Lung microvascular endothelial cell (primary cell): ENCODE results near the gene NCKAP5. TPM values are rescaled to one million over a fixed set of nuclear protein-coding genes. Genes with fewer than 3 reads are reported as not detected.

Source experiments
- DNase-seq, 2 donors: peaks; one replicate each; pipeline versions ENCODE4 v3.0.0 to v3.0.0-alpha.2; 2010; ENCODE audit warnings: low read depth in 2 of 2
- total RNA-seq: library from RNA; depleted of rRNA; stranded (reverse); fragments of >200 nt; gene quantifications from 2 replicates; pipeline ENCODE4 v1.2.1, GENCODE V29; 2014

Gene NCKAP5
- total RNA-seq, 1 donor from 2014 or later = under 0.01 TPM

DNA sequence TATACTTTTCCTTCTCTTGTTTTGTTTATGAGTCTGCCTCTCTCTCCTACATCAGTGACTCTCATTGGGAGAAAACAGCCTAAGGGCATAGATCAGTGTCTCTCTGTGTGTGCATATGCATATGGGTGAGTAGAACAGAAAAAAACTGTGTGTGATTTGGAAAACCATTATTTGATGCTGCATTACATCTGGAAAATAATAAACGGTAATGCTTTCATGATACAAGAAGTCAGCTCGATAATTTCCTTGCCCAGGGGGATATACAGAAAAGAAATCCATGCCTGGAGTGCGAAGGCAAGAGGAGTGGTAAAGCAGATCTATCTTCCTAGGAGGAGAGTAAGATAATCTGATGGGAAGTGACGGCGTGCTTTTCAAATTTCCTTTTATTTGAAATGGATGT lies 676.8 kb downstream of the NCKAP5 start:
- no peak for DNase-seq

- DNase-seq = no peak
Measured at GRCh38 chr2:132886574-132886973, 681.7 kb downstream of the NCKAP5 start.

- no peak for DNase-seq
Measured at GRCh38 chr2:132884705-132885104, 683.6 kb downstream of the NCKAP5 start.

- DNase-seq = no peak
Measured at GRCh38 chr2:132884292-132884691, 684.0 kb downstream of the NCKAP5 start.

- DNase-seq = no peak
Measured at GRCh38 chr2:132883430-132883829, 684.8 kb downstream of the NCKAP5 start.

DNA sequence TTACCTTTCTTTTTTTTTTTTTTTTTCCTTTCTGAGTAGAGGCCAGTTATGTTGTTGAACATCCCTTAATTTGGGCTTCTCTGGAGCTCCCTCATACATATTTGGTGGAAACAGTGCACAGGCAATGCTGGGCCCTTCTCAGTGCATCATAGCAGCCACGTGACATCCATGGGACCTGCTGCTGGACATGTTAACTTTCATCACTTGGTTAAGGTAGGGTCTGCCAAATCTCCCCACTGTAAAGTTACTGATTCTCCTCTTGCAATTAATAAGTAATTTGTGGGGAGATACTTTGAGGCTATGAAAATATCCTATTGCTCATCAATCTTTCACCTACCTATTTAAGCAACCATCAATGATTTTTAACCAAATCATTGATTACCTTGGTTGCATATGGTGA lies 686.7 kb downstream of the NCKAP5 start:
- DNase-seq = no peak

DNA sequence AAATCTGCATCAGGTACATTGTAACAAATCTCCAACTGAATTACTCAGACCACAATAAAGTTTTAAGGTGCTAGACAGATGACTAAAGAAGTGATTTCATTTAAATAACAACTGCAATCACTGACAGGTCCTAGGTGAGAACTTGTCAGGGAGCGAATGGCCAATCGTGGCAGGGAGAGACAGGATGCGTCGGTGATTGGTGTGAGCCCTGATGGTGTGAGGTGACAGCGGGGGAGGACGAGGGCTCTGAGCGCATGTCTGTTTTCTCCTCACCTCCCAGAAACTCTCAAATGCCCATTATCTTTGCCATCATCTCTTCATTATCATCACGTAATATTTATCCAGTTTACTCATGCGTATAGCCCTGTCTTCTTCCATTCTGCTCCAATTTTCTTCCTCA lies 690.3 kb downstream of the NCKAP5 start:
- no peak for DNase-seq

- no peak for DNase-seq
Measured at GRCh38 chr2:132876745-132877391, 691.4 kb downstream of the NCKAP5 start.

DNA sequence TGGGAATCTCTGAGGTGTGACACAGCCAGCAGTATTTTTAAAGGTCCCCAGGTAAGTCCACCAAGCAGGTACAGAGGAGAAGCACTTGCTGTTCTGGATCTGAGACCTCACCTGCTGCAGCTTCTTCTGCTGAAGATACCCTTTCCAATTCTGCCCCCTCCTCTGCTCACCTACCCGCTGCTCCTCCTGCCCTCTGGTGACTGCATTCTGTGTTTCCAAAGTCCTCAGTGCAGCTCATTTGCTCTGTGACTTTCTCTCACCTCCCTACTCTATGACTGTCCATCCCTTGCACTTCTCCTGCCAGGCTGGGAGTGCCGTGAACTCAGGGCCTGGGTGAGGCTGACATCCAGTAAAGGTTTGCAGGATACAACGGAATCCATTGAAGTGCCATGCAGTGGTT lies 693.1 kb downstream of the NCKAP5 start:
- no peak for DNase-seq

- DNase-seq = no peak
Measured at GRCh38 chr2:132873738-132874137, 694.5 kb downstream of the NCKAP5 start.

DNA sequence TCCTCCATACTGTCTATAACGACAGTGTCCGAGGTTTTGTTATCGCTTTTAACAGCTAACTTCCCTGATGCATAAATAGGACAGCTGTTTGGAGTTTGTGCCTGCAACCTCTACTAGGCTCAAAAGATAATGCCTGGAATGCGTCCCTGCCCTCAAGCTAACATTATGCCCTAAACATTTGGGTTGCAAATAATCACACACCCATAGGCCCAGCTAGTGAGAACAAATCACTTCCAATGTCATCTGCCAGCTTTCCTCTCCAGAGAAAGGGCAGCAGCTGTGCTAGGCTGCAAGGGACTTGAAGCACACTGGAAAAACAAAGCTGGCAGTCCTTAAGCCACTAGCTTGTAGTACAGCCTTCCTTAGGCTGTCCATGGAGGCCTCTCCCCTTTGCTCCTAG lies 696.4 kb downstream of the NCKAP5 start:
- no peak for DNase-seq

DNA sequence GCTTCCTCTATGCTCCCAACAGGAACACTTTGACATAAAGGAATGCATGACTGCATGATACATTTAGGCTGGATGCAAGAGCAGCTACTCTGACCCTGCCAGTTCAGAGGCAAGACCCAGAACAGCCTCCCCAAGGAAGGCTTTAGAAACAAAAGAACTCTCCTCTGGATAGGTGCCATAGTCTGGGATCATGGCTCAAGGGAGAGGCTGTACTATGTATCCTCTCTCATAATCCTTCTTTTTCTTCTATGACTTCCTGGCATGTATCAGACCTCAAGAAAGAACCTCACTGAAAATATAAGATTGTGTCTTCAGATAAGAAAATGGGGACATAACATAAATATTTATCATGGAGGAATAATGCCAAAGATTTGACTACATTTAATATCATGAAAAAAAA lies 704.3 kb downstream of the NCKAP5 start:
- no peak for DNase-seq

DNA sequence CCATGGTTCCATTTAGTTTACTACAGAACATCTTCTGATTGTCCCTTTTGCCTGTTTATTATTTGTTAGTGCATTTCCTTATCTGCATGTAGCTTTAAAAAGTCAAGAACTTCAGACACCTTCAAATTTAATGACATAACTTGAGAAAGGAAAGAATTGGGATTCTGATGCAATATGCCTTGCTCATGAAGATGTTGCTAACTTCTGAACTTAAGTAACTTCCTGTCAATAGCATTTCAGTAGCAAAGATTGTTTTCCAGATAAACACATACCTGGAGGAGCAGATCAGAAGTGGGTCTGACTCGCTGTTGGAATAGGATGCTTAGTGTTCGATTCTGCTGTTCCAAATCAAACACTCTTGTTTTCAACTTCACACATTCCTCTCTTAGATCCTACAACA lies 708.0 kb downstream of the NCKAP5 start:
- DNase-seq = no peak

- DNase-seq = no peak
Measured at GRCh38 chr2:132859590-132859989, 708.7 kb downstream of the NCKAP5 start.

DNA sequence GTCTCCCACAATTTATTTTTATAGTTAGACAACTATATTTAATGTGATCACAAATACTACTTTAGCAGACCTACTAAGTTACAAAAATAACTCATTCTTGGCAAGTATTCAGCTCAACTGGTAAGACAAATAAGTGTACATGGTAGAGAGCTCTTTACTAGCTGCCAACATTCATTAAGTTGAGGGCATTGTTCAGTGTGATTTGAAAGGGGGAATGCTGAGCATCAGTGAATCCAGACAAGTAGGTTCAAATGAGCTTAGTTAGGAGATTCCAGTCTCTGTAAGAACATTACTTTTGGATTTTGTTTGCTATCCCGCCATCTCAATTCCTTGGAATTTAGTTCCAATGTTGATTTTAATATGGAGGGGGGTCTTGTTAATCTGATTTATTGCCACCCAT lies 710.9 kb downstream of the NCKAP5 start:
- DNase-seq = no peak

DNA sequence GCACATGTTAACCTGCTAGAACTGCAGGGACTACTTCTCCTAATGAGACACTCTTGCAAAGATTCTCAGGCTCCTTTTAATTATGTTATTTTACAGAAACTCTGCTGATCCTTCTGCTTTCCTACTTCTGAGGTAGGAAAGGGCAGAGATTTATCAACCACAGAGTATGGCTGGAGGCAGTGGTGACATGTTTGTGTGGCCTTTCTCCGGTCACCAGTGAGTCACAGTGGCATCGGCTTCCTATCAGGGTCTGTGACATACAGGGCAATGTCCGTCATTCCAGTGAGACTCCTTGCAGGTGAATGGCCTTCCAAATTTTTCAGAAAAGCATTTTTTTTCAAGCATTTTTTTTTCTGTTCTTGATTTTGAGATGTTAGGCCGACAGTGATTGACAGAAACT lies 717.6 kb downstream of the NCKAP5 start:
- no peak for DNase-seq

- no peak for DNase-seq
Measured at GRCh38 chr2:132849118-132849517, 719.1 kb downstream of the NCKAP5 start.

DNA sequence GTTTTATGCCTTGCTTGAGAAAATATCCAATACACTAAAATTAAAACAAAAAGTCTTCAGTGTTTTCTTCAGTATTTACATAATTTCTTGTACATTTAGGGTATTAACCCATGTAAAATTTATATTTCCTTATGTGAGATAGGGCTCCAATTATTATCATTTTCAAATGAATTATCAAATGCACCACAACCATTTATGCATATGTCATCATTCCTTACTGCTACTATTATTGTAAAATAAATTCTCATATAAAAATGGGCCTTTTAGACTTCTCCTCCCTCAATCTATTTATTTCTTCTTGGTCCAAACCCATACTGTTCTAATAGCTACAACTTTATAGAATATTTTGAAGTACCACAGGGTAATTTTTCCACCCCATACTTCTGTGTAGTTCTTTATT lies 722.9 kb downstream of the NCKAP5 start:
- DNase-seq = no peak

GRCh38 chr2:132844585-132844984 lies 723.7 kb downstream of the NCKAP5 start:
- no peak for DNase-seq

DNA sequence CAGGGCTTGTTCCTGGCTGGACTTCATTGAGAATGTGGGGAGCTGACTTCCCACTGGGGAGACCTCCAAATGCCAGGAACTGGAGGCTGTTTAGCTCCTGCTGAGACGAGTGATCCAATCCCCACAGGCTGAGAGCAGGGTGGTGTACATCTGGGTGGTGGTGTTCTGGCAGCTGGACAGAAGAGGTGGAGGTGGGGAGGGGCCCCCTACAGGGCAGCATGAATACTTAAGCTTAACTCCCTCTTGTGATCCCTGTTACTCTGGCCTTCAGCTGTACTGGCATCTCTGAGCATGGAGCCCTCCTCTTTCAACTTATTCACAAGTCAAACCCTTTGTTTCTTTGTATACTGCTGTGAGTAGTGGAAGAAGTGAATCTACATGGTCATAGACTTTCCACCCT lies 730.5 kb downstream of the NCKAP5 start:
- no peak for DNase-seq

- no peak for DNase-seq
Measured at GRCh38 chr2:132830321-132830827, 737.9 kb downstream of the NCKAP5 start.

DNA sequence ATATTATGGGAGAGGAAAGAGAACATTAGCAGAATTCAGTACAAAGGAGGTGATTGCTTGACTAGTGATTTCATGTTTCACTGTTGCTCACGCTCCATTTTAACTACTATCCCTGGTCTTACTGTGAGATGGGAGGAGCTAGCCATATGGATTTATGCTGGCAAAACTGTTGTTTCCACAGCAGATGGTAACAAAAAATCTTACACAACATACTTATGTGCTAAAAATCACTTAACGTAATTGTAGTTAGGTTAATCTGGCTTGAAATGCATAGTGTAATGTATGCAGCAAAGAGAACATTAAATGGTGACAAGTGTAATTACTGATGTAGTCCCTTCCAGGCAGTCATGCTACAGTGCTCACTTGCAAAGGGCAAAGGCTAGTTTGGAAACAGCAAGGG lies 742.7 kb downstream of the NCKAP5 start:
- DNase-seq = no peak

- no peak for DNase-seq
Measured at GRCh38 chr2:132824716-132825115, 743.5 kb downstream of the NCKAP5 start.

GRCh38 chr2:132816234-132816633 lies 752.0 kb downstream of the NCKAP5 start:
- no peak for DNase-seq
